ENCODE data around the gene TMEM14A.

Gene TMEM14A

GRCh38 chr6:52663936-52664185 is 7.1 kb upstream of the TMEM14A start:
- no peak for DNase-seq (ENCODE audit: extremely low read depth, low read depth)
- TF ChIP-seq CTCF (IDR thresholded peaks at IDR 0.05; ENCODE audit: low read depth, low read length, missing control alignments) = no peak
- peak overlapping the region; percentile 75 for H3K4me3 ChIP-seq (replicated peaks; ENCODE audit: low read depth, low read length)

GRCh38 chr6:52664186-52664990 is 6.5 kb upstream of the TMEM14A start:
- peak; percentile 93 for DNase-seq (ENCODE audit: extremely low read depth, low read depth)
- peak overlapping the region; percentile 75 for H3K4me3 ChIP-seq (replicated peaks; ENCODE audit: low read depth, low read length)
- TF ChIP-seq CTCF (IDR thresholded peaks at IDR 0.05; ENCODE audit: low read depth, low read length, missing control alignments) = no peak

- no peak for DNase-seq (ENCODE audit: extremely low read depth, low read depth)
- peak overlapping the region; percentile 75 for H3K4me3 ChIP-seq (replicated peaks; ENCODE audit: low read depth, low read length)
- no peak for TF ChIP-seq CTCF (IDR thresholded peaks at IDR 0.05; ENCODE audit: low read depth, low read length, missing control alignments)
Measured at GRCh38 chr6:52664991-52665686, 5.8 kb upstream of the TMEM14A start.

- H3K4me3 ChIP-seq (replicated peaks; ENCODE audit: low read depth, low read length) = peak overlapping the region; percentile 75
- no peak for DNase-seq (ENCODE audit: extremely low read depth, low read depth)
- TF ChIP-seq CTCF (IDR thresholded peaks at IDR 0.05; ENCODE audit: low read depth, low read length, missing control alignments) = no peak
Measured at GRCh38 chr6:52666071-52666470, 4.8 kb upstream of the TMEM14A start.

GRCh38 chr6:52666523-52666922 is 4.4 kb upstream of the TMEM14A start:
- H3K4me3 ChIP-seq (replicated peaks; ENCODE audit: low read depth, low read length) = peak overlapping the region; percentile 75
- TF ChIP-seq CTCF (IDR thresholded peaks at IDR 0.05; ENCODE audit: low read depth, low read length, missing control alignments) = no peak
- DNase-seq (ENCODE audit: extremely low read depth, low read depth) = no peak

GRCh38 chr6:52667572-52667971 is 3.3 kb upstream of the TMEM14A start:
- TF ChIP-seq CTCF (IDR thresholded peaks at IDR 0.05; ENCODE audit: low read depth, low read length, missing control alignments) = no peak
- no peak overlapping the region for H3K4me3 ChIP-seq (replicated peaks; ENCODE audit: low read depth, low read length)
- DNase-seq (ENCODE audit: extremely low read depth, low read depth) = no peak
